ENCODE measurements around the gene CAPN1. TPM values are rescaled to one million over a fixed set of nuclear protein-coding genes. Genes with fewer than 3 reads are reported as not detected.
A peak's percentile ranks its signal among the peaks of the same experiment; 100 is the strongest.
"Not testable (repeated sequence)": the region's sequence is repeated elsewhere in the genome, so short reads cannot be mapped to it uniquely, and the experiment has no call there.

Gene CAPN1
- polyA plus RNA-seq, 2 of the 4 experiments (the other 2 are of a cell fraction), result 63.7 to 93.1 TPM

DNA sequence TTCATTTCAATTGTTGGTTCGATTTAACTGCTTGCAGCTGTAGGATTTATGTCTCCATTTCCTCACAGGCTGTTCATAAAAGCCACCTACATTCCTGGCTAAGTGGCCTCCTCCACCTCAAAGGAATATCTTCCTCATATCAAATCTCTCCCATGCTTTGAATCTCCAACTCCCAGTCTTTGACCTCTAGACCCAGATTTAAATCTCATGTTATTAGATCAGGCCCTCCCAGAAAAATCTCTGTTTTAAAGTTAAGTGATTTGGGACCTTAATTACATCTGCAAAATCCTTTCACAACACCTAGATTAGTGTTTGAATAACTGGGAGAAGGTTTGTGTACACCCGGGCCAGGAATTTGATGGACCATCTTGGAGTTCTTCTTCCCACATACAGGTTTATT lies 46.2 kb downstream of the CAPN1 start:
- H3K9me3 ChIP-seq, result no peaks in the 10 kb centered on the region
- no peak overlapping the region for H3K4me2 ChIP-seq
- peaks cover 18% of the 10 kb centered on the region for H3K4me1 ChIP-seq
- H3K4me3 ChIP-seq, result no peak overlapping the region
- WGBS (ENCODE audit: missing lambda C conversion rate), result 47% methylated on average over 2 of the region's 2 CpGs
- ChIA-PET CTCF (interaction anchor here (1.2 to 11.8 kb wide), 4 partner anchors 8 to 87 kb away, joined by 3 to 81 read pairs (median 4); partner anchors contain the start of gene CDC42EP2), POLR2A (no interaction called here)
- no peak for DNase-seq (ENCODE audit: low read depth in 1 of 2, low spot score in 1 of 2)
- no peak for TF ChIP-seq KDM5A (IDR thresholded peaks at IDR 0.05)
- TF ChIP-seq MAZ (IDR thresholded peaks at IDR 0.05; ENCODE audit: borderline replicate concordance, low read depth, low read length), result no peak
- TF ChIP-seq POLR2A (IDR thresholded peaks at IDR 0.05; ENCODE audit: low read length), result no peak
- no peak for TF ChIP-seq SMC3 (IDR thresholded peaks at IDR 0.05)
- TF ChIP-seq, protein P1, sequence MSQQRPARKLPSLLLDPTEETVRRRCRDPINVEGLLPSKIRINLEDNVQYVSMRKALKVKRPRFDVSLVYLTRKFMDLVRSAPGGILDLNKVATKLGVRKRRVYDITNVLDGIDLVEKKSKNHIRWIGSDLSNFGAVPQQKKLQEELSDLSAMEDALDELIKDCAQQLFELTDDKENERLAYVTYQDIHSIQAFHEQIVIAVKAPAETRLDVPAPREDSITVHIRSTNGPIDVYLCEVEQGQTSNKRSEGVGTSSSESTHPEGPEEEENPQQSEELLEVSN (IDR thresholded peaks at IDR 0.05; ENCODE audit: borderline replicate concordance, low read depth), result no peak
- TF ChIP-seq CEBPB (IDR thresholded peaks at IDR 0.05), result no peak
- no peak for TF ChIP-seq NFE2L2 (conservative IDR thresholded peaks at IDR 0.05; ENCODE audit: low read length)
- TF ChIP-seq KDM1A (IDR thresholded peaks at IDR 0.05; ENCODE audit: low read depth), result no peak
- TF ChIP-seq POLR2AphosphoS2 (conservative IDR thresholded peaks at IDR 0.05; ENCODE audit: low read length), result no peak
- TF ChIP-seq, protein P2, sequence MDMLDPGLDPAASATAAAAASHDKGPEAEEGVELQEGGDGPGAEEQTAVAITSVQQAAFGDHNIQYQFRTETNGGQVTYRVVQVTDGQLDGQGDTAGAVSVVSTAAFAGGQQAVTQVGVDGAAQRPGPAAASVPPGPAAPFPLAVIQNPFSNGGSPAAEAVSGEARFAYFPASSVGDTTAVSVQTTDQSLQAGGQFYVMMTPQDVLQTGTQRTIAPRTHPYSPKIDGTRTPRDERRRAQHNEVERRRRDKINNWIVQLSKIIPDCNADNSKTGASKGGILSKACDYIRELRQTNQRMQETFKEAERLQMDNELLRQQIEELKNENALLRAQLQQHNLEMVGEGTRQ (IDR thresholded peaks at IDR 0.05), result no peak
- no peak for TF ChIP-seq NR3C1 (IDR thresholded peaks at IDR 0.05)
- TF ChIP-seq NPAS2 (CRISPR knock-in tag; IDR thresholded peaks at IDR 0.05; ENCODE audit: borderline replicate concordance), result no peak
- TF ChIP-seq JUN (IDR thresholded peaks at IDR 0.05), result no peak
- TF ChIP-seq MYC (IDR thresholded peaks at IDR 0.05; ENCODE audit: borderline replicate concordance, low read length), result no peak
- FAIRE-seq, result no peak
- no peak for ATAC-seq
- no peak overlapping the region for H3K27ac ChIP-seq

DNA sequence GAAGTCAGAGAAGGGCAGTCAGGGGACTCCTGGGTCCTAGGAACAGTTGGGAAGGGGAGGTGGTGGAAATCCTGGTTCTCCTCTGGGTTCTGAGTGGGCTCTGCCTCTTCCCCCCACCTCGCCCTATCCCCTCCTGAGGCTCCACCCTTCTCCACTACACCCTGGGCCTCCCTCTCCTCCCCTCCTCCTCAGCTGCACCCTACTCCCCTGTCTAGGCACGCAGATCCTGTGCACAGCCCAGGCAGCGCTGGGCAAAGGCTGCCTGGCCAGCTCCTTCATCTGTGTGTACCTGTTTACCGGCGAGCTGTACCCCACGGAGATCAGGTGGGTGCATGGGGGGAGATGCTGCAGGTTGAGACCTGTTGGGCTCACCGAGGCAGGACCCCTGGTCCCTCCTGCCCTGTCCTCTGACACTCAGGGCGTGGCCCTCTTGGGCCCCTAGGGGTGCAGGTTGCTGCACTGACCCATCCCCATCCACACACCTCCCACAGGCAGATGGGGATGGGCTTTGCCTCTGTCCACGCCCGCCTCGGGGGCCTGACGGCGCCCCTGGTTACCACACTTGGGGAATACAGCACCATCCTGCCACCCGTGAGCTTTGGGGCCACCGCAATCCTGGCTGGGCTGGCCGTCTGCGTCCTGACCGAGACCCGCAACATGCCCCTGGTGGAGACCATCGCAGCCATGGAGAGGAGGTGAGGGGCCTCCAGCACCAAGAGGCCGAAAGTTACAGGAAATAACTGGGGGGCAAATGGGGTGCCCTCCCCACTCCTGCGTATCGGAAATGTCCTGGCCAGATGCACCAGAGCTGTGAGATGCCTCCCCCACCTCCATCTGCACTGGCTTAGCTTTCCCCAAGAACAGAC lies 54.7 kb downstream of the CAPN1 start:
- CTCF ChIA-PET, result interaction anchor here (0.6 to 1.7 kb wide), 7 partner anchors 11 to 93 kb away, joined by 3 to 7 read pairs (median 3); no protein-coding TSS in a partner anchor
- H3K4me1 ChIP-seq, result peaks cover 9% of the 10 kb centered on the region; the same call in 2 of the 3 replicates
- TF ChIP-seq SMC3 (IDR thresholded peaks at IDR 0.05), result no peak
- TF ChIP-seq ZSCAN20 (CRISPR knock-in tag; IDR thresholded peaks at IDR 0.05), result no peak
- TF ChIP-seq NFE2L2 (conservative IDR thresholded peaks at IDR 0.05; ENCODE audit: low read length), result no peak
- no peak for TF ChIP-seq FOSB (CRISPR knock-in tag; IDR thresholded peaks at IDR 0.05)
- TF ChIP-seq FOSL2 (IDR thresholded peaks at IDR 0.05), result no peak
- TF ChIP-seq FOSL2 (CRISPR knock-in tag; IDR thresholded peaks at IDR 0.05), result no peak
- DNase-seq (ENCODE audit: low read depth in 1 of 2, low spot score in 1 of 2) (no peak), FAIRE-seq (no peak), ATAC-seq (peak; percentile 21 to 55; a peak in 3 of 6 replicates)
- no peak overlapping the region for H3K4me2 ChIP-seq
- no peak overlapping the region for H3K27ac ChIP-seq
- H3K4me3 ChIP-seq, result no peak overlapping the region
- POLR2A ChIA-PET, result no interaction called here
- WGBS (ENCODE audit: missing lambda C conversion rate), result 65% methylated on average over 18 of the region's 23 CpGs
- no peaks in the 10 kb centered on the region for H3K9me3 ChIP-seq

DNA sequence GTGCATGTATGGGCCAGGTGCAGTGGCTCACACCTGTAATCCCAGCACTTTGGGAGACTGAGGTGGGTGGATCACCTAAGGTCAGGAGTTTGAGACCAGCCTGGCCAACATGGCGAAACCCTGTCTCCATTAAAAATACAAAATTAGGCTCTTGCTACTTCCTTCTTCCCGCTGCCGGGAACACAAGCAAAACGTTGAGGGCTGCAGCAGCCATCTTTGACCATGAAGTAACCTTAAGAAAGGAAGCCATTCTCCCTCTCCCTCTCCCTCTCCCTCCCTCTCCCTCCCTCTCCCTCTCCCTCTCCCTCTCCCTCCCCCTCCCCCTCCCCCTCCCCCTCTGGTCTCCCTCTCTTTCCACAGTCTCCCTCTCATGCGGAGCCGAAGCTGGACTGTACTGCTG lies 56.6 kb downstream of the CAPN1 start:
- 73% methylated on average over 6 of the region's 6 CpGs for WGBS (ENCODE audit: missing lambda C conversion rate)

DNA sequence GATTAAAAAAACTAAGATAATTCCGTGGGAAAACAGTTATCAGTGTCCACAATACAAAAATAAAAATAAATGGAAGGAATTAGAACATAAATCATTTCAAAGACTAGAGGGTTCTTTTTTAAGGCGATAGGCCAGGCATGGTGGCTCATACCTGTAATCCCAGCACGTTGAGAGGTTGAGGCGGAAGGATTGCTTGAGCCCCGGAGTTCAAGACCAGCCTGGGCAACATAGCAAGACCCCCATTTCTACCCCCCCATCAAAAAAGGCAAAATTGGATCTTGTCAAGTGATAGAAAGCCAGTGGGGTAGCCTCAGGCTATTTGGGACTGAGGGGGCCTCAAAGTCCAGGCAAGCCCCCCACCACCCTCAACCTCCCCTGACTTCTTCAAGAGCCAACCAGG lies 59.4 kb downstream of the CAPN1 start:
- WGBS (ENCODE audit: missing lambda C conversion rate), result 76% methylated on average over 5 of the region's 5 CpGs
- Histone ChIP-seq H3K9me3 (no peaks in the 10 kb centered on the region; the same call in 2 of the 3 replicates), H3K4me3 (no peak overlapping the region), H3K27ac (no peak overlapping the region), H3K4me1 (no peaks in the 10 kb centered on the region), H3K4me2 (no peak overlapping the region)
- FAIRE-seq (no peak), DNase-seq (ENCODE audit: low read depth in 1 of 2, low spot score in 1 of 2) (no peak), ATAC-seq (no peak)
- POLR2A ChIA-PET, result no interaction called here
- CTCF ChIA-PET, result no interaction called here
- TF ChIP-seq TP53 (CRISPR knock-in tag; IDR thresholded peaks at IDR 0.05) (no peak), HEYL (CRISPR knock-in tag; IDR thresholded peaks at IDR 0.05) (no peak), KDM1A (IDR thresholded peaks at IDR 0.05; ENCODE audit: low read depth) (no peak), FOXS1 (CRISPR knock-in tag; IDR thresholded peaks at IDR 0.05) (no peak), RNF2 (IDR thresholded peaks at IDR 0.05; ENCODE audit: borderline replicate concordance, low read depth) (no peak), RARB (CRISPR knock-in tag; IDR thresholded peaks at IDR 0.05) (no peak), ESRRA (IDR thresholded peaks at IDR 0.05; ENCODE audit: borderline replicate concordance, low read length) (no peak), ZNF302 (CRISPR knock-in tag; IDR thresholded peaks at IDR 0.05) (no peak), RAD21 (conservative IDR thresholded peaks at IDR 0.05 in 1 of 2, IDR thresholded peaks at IDR 0.05 in 1 of 2) (no peak), CEBPB (IDR thresholded peaks at IDR 0.05) (no peak)
- TF ChIP-seq, protein P3, sequence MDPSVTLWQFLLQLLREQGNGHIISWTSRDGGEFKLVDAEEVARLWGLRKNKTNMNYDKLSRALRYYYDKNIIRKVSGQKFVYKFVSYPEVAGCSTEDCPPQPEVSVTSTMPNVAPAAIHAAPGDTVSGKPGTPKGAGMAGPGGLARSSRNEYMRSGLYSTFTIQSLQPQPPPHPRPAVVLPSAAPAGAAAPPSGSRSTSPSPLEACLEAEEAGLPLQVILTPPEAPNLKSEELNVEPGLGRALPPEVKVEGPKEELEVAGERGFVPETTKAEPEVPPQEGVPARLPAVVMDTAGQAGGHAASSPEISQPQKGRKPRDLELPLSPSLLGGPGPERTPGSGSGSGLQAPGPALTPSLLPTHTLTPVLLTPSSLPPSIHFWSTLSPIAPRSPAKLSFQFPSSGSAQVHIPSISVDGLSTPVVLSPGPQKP (IDR thresholded peaks at IDR 0.05; ENCODE audit: low read depth, low read length), result no peak
- TF ChIP-seq, protein P4, sequence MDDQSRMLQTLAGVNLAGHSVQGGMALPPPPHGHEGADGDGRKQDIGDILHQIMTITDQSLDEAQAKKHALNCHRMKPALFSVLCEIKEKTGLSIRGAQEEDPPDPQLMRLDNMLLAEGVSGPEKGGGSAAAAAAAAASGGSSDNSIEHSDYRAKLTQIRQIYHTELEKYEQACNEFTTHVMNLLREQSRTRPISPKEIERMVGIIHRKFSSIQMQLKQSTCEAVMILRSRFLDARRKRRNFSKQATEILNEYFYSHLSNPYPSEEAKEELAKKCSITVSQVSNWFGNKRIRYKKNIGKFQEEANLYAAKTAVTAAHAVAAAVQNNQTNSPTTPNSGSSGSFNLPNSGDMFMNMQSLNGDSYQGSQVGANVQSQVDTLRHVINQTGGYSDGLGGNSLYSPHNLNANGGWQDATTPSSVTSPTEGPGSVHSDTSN (IDR thresholded peaks at IDR 0.05), result no peak

More for the DNA sequence above, 56.6 kb downstream of the CAPN1 start:
- DNase-seq (ENCODE audit: low read depth in 1 of 2, low spot score in 1 of 2); H3K4me1 ChIP-seq; H3K27ac ChIP-seq; ATAC-seq; CTCF ChIA-PET; H3K9me3 ChIP-seq; POLR2A ChIA-PET; H3K4me3 ChIP-seq; FAIRE-seq; H3K4me2 ChIP-seq: not testable (repeated sequence)

Measured in A549 (cell line).